ENCODE measurements around the gene ADTRP.

The ADTRP gene

GRCh38 chr6:11778648-11779328 lies at the start of gene ADTRP:
Gene ADTRP, minus strand, starts transcription at chr6:11778803. Its CDS starts 44 bp downstream, at chr6:11778759.
- no peak for DNase-seq (ENCODE audit: low spot score)

GRCh38 chr6:11826779-11827178 lies 48.2 kb upstream of the ADTRP start:
- DNase-seq (ENCODE audit: low spot score) = no peak

- peak; percentile 59 for DNase-seq (ENCODE audit: low spot score)
Measured at GRCh38 chr6:11824986-11825385, 46.4 kb upstream of the ADTRP start.

GRCh38 chr6:11822346-11822745 lies 43.7 kb upstream of the ADTRP start:
- no peak for DNase-seq (ENCODE audit: low spot score)

GRCh38 chr6:11821781-11822180 lies 43.2 kb upstream of the ADTRP start:
- no peak for DNase-seq (ENCODE audit: low spot score)

GRCh38 chr6:11820821-11821220 lies 42.2 kb upstream of the ADTRP start:
- no peak for DNase-seq (ENCODE audit: low spot score)

- DNase-seq (ENCODE audit: low spot score) = no peak
Measured at GRCh38 chr6:11819486-11819885, 40.9 kb upstream of the ADTRP start.

- DNase-seq (ENCODE audit: low spot score) = peak; percentile 28
Measured at GRCh38 chr6:11815231-11815630, 36.6 kb upstream of the ADTRP start.

GRCh38 chr6:11814819-11815218 lies 36.2 kb upstream of the ADTRP start:
- no peak for DNase-seq (ENCODE audit: low spot score)

- no peak for DNase-seq (ENCODE audit: low spot score)
Measured at GRCh38 chr6:11814106-11814505, 35.5 kb upstream of the ADTRP start.

- DNase-seq (ENCODE audit: low spot score) = no peak
Measured at GRCh38 chr6:11813606-11814005, 35.0 kb upstream of the ADTRP start.

GRCh38 chr6:11812951-11813350 lies 34.3 kb upstream of the ADTRP start:
- DNase-seq (ENCODE audit: low spot score) = no peak

GRCh38 chr6:11812439-11812838 lies 33.8 kb upstream of the ADTRP start:
- DNase-seq (ENCODE audit: low spot score) = no peak

- DNase-seq (ENCODE audit: low spot score) = no peak
Measured at GRCh38 chr6:11811644-11812264, 33.2 kb upstream of the ADTRP start.

- peak; percentile 32 for DNase-seq (ENCODE audit: low spot score)
Measured at GRCh38 chr6:11810854-11811643, 32.4 kb upstream of the ADTRP start.

GRCh38 chr6:11810039-11810541 lies 31.5 kb upstream of the ADTRP start:
- DNase-seq (ENCODE audit: low spot score) = peak; percentile 78

- no peak for DNase-seq (ENCODE audit: low spot score)
Measured at GRCh38 chr6:11808054-11808453, 29.5 kb upstream of the ADTRP start.

- no peak for DNase-seq (ENCODE audit: low spot score)
Measured at GRCh38 chr6:11806561-11807317, 28.1 kb upstream of the ADTRP start.

GRCh38 chr6:11805259-11806053 lies 26.9 kb upstream of the ADTRP start:
- no peak for DNase-seq (ENCODE audit: low spot score)

GRCh38 chr6:11804701-11805100 lies 26.1 kb upstream of the ADTRP start:
- peak; percentile 15 for DNase-seq (ENCODE audit: low spot score)

- DNase-seq (ENCODE audit: low spot score) = no peak
Measured at GRCh38 chr6:11804135-11804534, 25.5 kb upstream of the ADTRP start.

Data from AG20443 (cell line).